ENCODE results near the gene CREB5. TPM values are rescaled to one million over a fixed set of nuclear protein-coding genes. Genes with fewer than 3 reads are reported as not detected.

The CREB5 gene
- total RNA-seq, 1 donor from 2014 or later = 25.7 TPM

DNA sequence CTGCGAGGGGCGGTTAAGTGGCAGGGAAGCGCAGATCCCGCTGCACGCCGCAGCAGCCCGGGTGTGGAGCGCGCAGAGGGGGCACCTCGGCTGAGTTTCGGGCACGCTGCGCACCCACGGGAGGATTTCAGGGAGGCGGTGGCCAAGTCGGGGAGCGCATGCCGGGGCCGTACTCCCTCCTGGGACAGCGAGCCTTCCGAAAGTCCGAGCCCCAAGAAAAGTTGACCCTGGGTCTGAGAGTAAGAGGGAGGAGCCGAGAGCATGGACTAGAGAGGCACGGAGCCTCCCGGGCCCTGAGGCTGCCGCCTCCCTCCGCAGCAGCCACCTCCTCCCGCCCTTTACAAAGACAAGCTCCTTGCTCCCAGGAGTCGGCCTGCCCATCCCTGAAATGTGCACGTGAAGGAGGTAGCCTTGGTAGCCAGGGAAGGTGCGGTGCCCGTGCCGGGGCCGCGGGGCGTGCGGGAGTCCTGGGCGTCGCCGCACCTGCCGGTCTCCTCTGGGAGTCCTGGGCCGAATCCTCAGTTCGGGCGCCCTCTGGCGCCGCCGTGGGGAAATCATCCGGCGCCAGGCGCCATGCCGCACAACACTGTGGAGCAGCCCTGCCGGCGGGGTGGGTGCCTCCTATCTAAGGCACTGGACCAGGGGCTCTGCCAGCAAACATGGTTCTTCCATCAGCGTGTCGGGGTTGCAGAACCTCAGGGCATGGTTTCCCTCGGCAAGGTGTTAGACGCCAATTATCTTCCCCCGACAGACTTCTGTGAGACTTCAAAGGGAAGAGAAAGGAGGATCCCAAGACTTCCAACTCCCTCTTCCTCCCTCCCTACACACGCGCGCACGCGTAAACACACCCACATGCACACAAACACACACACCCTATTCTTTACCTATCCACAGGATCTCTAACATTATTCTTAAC is 441.8 kb downstream of the CREB5 start:
- peak overlapping the region; percentile 70 for H3K4me3 ChIP-seq (ENCODE audit: low read depth, low read length)
- TF ChIP-seq CTCF (conservative IDR thresholded peaks at IDR 0.05; ENCODE audit: low read depth, low read length) = peak; percentile 82
- DNase-seq (ENCODE audit: low read depth) = no peak

- no peak for DNase-seq (ENCODE audit: low read depth)
- no peak overlapping the region for H3K4me3 ChIP-seq (ENCODE audit: low read depth, low read length)
Measured at GRCh38 chr7:28854750-28855074, 442.4 kb downstream of the CREB5 start.

GRCh38 chr7:28855538-28856217 is 443.4 kb downstream of the CREB5 start:
- peak; percentile 94 for DNase-seq (ENCODE audit: low read depth)
- no peak for TF ChIP-seq CTCF (conservative IDR thresholded peaks at IDR 0.05; ENCODE audit: low read depth, low read length)
- H3K4me3 ChIP-seq (ENCODE audit: low read depth, low read length) = no peak overlapping the region

More at GRCh38 chr7:28854750-28855074, 442.4 kb downstream of the CREB5 start:
- no peak for TF ChIP-seq CTCF (conservative IDR thresholded peaks at IDR 0.05; ENCODE audit: low read depth, low read length)

- TF ChIP-seq CTCF (conservative IDR thresholded peaks at IDR 0.05; ENCODE audit: low read depth, low read length) = no peak
- DNase-seq (ENCODE audit: low read depth) = no peak
- no peak overlapping the region for H3K4me3 ChIP-seq (ENCODE audit: low read depth, low read length)
Measured at GRCh38 chr7:28856656-28857055, 444.3 kb downstream of the CREB5 start.

GRCh38 chr7:28858206-28858605 is 445.9 kb downstream of the CREB5 start:
- no peak overlapping the region for H3K4me3 ChIP-seq (ENCODE audit: low read depth, low read length)
- TF ChIP-seq CTCF (conservative IDR thresholded peaks at IDR 0.05; ENCODE audit: low read depth, low read length) = no peak
- peak; percentile 43 for DNase-seq (ENCODE audit: low read depth)

DNA sequence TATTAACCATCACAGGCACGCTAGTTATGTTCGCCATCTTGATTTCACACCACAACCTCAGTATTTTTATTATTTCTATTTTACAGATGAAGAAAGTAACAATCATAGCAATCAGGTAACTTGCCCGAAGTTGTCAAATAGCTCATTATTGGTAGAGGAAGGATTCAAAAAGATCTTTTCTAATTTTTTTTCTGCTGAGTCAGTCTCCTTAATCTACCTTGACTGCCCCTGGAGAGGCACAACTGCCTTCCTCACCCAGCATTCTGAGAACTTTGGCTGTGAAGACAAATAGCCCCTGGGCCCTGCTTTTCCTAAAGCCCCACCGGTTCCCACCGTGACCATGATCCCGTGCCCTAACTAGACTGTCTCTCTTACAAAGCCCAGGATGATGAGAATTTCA is 446.6 kb downstream of the CREB5 start:
- no peak for DNase-seq (ENCODE audit: low read depth)
- TF ChIP-seq CTCF (conservative IDR thresholded peaks at IDR 0.05; ENCODE audit: low read depth, low read length) = no peak
- H3K4me3 ChIP-seq (ENCODE audit: low read depth, low read length) = no peak overlapping the region
